SKM-1 treated with dmso at 0.1 percent for 144 hours (cell line): ENCODE data around the gene RNF169.
"Not testable (repeated sequence)": the region's sequence is repeated elsewhere in the genome, so short reads cannot be mapped to it uniquely, and the experiment has no call there.

ENCODE experiments used
- DNase-seq: peaks from one replicate; lab custom pipeline; 2025; ENCODE audit not compliant: unreplicated experiment; lab: John Stamatoyannopoulos, UW

Gene RNF169

DNA sequence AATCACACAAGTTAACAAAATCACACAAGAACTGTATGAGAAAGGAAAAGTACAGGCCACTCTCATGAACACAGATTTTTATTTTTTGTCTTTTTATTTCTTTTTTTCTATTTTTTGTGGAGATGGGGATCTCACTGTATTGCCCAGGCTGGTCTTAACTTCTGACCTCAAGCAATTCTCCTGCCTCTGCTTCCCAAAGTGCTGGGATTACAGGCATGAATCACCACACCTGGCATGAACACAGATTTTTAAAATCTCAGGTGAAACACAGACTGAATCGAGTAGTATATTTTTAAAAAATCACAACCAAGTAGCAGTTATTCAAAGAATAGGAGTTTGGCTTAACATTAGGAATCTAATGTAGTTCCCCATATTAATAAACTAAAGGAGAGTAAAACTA lies 18.3 kb downstream of the RNF169 start:
- no peak for DNase-seq

DNA sequence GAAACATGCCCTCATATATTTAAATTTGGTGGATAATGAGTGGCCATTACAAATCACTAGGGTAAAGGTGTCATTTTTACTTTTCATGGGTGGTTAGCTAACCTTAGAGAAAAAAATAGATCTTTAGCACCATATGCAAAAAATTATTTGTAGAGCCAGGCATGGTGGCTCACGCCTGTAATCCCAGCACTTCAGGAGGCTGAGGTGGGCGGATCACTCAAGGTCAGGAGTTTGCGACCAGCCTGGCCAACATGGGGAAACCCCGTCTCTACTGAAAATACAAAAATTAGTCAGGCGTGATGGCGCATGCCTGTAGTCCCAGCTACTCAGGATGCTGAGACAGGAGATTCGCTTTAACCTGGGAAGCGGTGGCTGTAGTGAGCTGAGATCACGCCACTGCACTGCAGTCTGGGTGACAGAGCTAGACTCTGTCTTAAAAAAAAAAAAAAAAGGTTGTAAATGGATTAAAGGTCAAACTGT lies 19.6 kb downstream of the RNF169 start:
- not testable (repeated sequence) for DNase-seq

GRCh38 chr11:74769055-74769707 lies 20.5 kb downstream of the RNF169 start:
- no peak for DNase-seq

GRCh38 chr11:74770456-74770855 lies 21.8 kb downstream of the RNF169 start:
- DNase-seq = no peak

DNA sequence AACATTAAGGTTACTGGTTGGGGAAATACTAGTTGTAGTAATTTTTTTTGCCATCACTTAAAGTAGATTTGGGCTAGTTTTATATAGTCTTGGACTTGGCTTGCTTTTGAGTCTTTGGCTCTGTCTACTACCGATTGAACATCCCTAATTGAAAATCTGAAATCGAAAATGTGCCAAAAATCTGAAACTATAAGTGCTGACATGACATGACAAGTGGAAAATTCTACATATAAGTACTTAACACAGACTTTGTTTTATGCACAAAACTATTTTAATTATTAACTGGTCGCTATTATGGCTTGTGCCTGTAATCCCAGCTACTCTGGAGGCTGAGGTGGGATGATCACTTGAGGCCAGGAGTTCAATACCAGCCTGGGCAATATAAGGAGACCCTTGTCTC lies 22.5 kb downstream of the RNF169 start:
- DNase-seq = no peak

DNA sequence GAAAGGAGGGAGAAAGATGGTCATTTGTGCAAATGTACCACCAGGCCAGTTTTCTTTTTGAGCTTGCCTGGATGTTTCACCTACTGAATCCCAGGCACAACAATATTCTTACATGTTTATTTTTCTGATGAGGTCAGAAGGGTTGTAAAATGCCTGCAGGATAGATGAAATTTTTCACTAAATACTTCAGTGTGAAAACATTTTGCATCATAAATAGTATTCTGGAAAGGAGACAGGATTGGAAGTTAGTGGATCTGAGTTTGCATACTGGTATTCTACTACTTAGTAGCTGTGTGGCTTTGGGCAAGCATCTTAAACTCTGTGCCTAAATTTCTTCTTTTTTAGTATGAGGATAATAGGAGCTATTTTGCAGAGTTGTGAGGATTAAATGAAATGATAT lies 24.8 kb downstream of the RNF169 start:
- DNase-seq = no peak

DNA sequence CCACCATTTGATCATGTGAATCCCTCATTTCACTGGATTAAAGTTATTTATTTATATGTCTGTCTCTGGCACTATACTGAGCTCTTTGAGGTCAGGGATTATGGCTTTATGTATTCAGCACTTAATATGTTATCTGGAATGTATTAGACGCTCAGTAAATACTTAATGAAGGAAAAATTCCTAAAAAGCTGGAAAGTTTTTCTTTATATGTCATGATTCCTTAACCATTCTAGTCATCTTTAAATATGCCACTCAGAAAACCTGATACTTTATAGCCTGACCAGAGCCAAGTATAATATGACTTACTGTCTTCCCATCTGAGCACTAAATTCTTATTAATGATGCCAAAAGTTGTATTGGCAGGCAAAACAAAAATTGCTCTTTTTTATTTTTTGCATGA lies 27.1 kb downstream of the RNF169 start:
- DNase-seq = no peak

DNA sequence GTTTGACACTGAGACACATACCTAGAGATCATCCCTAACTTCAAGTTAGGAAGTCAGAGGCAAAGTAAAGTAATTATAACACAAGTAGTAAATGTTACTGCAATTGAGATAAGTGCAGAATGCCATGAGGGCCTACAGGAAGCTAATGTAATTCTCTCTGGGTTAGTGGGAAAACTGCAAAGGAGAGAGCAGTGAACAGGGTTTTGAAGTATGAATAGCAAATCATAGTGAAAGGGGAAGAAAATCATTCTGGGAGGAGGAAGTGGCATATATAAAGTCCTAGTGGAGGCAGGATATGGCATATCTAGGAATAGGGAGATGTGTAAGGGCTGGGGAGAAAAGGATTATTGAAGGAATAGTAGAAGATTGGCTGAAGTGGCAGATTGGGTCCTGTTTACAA lies 27.9 kb downstream of the RNF169 start:
- DNase-seq = peak; percentile 1

- no peak for DNase-seq
These were observed 28.4 kb downstream of the RNF169 start for GRCh38 chr11:74777038-74777437.

DNA sequence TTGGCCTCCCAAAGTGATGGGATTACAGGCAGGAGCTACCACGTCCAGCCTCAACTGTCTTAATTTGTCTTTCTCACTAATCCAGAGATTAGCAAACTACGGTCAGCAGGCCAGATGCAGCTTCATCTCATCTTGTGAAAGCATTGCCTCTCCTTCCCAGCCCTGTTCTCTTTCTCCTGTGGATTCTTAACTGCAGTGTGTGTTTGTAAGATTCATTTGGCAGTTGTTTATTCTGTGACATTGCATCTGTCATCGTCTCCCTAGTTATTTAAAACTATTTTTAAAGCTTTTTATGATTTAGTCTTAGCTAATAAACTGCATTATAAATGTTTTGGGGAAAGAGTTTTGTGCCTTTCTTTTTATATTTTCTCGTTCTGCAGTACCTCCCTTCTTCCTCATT lies 29.2 kb downstream of the RNF169 start:
- no peak for DNase-seq

DNA sequence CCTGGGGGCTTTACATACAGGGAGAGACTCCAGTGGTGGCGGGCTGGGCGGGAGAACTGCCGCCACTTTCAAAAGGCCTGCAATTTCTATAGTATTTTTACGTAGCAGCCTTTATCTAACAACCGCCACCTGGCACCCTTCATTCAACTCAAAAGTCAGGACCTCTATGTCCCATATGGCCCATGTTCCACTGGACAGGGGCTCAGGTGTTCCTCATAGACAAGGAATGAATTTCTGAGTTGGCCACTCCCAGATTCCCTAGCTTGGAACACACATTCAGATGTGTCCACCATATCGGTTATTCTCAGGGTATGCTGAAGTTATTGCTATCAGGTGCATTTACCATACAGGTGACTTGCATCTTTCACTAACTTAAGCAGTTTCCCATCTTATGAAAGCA lies 29.9 kb downstream of the RNF169 start:
- DNase-seq = no peak

GRCh38 chr11:74780248-74781005 lies 31.8 kb downstream of the RNF169 start:
- no peak for DNase-seq

GRCh38 chr11:74783241-74783871 lies 34.7 kb downstream of the RNF169 start:
- peak; percentile 94 for DNase-seq

DNA sequence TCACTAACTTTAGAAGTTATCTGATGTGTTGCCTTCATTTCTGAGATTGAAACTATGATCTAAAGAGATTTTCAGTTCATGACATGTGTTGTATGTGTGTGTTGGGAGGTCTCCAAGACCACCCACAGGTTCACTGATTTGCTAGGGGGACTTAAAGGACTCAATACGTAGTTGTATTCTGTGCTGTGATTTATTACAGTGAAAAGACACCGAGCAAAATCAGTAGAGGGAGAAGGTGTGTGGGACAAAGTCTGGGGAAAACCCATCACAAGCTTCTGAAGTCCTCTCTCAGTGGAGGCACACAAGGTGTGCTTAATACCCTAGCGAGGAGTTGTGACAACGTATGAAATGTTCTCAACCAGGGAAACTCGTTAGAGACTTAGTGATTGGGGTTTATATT lies 35.6 kb downstream of the RNF169 start:
- no peak for DNase-seq

DNA sequence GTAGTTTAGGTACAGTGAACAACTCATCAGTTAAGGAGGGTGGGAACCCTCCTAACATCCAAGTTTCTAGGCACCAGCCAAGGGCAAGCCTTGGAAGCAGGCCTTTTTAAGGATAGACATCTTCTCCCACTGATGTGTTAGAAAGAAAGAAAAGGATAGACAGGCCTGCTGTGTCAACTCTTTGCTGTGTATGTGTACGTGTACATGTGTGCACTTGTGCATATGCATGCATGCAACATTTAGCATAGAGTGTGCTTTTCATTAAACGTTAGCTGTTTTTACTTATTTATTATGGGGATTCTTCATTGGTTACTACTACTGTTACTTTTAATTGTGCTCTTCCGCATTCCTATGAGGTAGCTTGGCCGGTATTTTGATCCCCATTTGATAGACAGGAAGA lies 36.1 kb downstream of the RNF169 start:
- no peak for DNase-seq

GRCh38 chr11:74786574-74786973 lies 37.9 kb downstream of the RNF169 start:
- DNase-seq = no peak

DNA sequence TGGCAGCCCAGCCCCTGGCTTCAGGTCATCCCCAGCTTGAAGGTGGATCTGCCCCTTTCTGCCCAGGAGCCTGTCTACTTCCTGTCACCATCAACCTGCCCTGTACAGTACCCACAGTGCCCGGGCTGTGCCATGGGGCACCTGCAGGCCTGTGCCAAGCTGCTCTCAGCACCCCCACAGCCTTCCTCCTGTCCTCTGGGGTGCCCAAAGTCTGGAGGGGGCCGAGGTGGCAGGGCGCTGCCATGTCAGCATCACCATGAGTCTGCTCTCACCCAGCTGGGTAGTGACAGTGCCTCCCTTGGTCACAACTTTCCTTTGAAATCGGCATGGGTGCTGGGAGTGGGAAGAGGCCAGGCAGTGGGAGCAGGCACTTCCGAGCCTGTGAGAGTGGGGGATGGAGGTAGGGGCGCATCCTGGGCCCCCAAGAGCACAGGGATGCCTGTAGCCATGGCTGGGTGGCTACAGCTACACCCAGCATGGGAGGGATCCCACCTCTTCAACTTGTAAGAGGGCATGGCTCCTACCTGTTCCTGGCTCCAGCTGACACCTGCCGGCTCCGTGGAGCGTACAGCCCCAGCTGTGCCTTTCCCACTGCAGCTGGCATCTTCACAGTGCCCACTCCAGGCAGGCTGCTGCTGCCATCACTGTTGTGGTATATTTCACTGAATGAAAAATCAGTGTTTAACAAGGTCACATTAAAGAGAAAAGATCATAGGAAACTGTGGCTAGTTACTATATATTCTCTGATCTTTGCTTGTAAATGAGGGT lies 42.9 kb downstream of the RNF169 start:
- DNase-seq = no peak

DNA sequence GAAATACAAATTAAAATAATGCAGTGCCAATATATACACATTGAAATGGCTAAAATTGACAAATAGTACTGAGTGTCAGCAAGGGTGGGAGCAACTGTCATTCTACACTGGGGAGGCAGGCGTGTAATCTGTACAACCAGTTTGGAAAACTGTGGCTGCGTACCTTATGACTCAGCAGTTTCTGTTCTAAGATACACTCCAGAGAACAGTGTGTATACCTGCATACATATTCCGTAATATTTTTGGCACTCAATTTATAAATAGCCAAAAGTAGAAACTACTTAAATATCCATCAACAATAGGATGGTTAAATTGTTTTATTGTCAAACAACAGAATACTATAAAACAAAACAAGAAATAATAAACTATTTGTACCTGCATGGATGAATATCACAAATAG lies 57.6 kb downstream of the RNF169 start:
- DNase-seq = no peak

DNA sequence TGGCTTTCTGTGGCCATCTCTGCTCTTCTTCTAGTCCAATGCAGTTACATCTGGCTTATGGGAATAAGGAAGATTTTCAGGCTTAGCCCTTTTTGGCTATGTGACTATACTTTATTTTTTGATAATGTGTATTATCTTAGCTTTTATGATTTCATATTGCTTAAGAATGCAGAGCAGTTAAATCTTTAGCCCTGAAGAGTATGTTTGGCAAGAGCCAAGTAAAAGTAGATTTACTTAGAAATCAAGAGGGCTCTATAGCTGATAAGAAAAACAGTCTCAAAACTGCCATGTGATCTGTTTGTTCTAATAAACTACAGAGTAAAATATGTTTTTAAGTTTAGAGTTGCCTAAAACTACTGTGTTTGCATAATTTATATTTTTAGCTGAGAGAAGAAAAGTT lies 61.2 kb downstream of the RNF169 start:
- no peak for DNase-seq

- no peak for DNase-seq
These were observed 67.3 kb downstream of the RNF169 start for GRCh38 chr11:74815966-74816365.

GRCh38 chr11:74816664-74817063 lies 68.0 kb downstream of the RNF169 start:
- DNase-seq = no peak
